ENCODE measurements around the gene BHLHE23. TPM values are rescaled to one million over a fixed set of nuclear protein-coding genes. Genes with fewer than 3 reads are reported as not detected.

Gene BHLHE23
- total RNA-seq, 1 donor from 2014 or later: not detected

DNA sequence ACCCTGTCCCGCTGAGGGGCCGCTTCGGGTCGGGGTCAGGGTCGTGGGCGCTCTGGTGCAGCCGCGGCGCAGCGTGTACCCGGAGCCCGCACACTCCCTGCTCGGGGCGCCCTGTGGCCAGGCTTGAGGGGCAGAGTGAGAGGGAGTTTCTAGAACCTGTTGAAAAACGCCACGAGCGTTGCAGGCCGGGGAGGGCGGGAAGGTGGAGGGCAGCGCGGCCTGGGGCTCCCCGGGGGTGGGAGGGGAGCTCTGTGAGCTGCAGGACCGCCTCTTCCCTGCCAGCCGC, 539 bp upstream of the BHLHE23 start:
- H3K4me1 Mint-ChIP-seq: peaks cover 9% of the 10 kb centered on the region
- no peaks in the 10 kb centered on the region for H3K9me3 Mint-ChIP-seq
- H3K4me3 Mint-ChIP-seq: no peak overlapping the region
- H3K27ac Mint-ChIP-seq (ENCODE audit: unreplicated experiment): no peak overlapping the region
- H3K27me3 Mint-ChIP-seq (ENCODE audit: low read depth): peaks cover 85% of the 10 kb centered on the region
- H3K36me3 Mint-ChIP-seq (ENCODE audit: low read depth): no peaks in the 10 kb centered on the region
- no peak for DNase-seq (ENCODE audit: low read depth, low spot score)
- TF ChIP-seq, protein P1, sequence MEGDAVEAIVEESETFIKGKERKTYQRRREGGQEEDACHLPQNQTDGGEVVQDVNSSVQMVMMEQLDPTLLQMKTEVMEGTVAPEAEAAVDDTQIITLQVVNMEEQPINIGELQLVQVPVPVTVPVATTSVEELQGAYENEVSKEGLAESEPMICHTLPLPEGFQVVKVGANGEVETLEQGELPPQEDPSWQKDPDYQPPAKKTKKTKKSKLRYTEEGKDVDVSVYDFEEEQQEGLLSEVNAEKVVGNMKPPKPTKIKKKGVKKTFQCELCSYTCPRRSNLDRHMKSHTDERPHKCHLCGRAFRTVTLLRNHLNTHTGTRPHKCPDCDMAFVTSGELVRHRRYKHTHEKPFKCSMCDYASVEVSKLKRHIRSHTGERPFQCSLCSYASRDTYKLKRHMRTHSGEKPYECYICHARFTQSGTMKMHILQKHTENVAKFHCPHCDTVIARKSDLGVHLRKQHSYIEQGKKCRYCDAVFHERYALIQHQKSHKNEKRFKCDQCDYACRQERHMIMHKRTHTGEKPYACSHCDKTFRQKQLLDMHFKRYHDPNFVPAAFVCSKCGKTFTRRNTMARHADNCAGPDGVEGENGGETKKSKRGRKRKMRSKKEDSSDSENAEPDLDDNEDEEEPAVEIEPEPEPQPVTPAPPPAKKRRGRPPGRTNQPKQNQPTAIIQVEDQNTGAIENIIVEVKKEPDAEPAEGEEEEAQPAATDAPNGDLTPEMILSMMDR (conservative IDR thresholded peaks at IDR 0.05): no peak

GRCh38 chr20:63005862-63006539, 763 bp downstream of the BHLHE23 start:
- TF ChIP-seq, protein P1 (conservative IDR thresholded peaks at IDR 0.05): no peak
- Mint-ChIP-seq H3K27ac (ENCODE audit: unreplicated experiment) (no peak overlapping the region), H3K36me3 (ENCODE audit: low read depth) (no peaks in the 10 kb centered on the region), H3K27me3 (ENCODE audit: low read depth) (peaks cover 88% of the 10 kb centered on the region), H3K4me1 (peaks cover 9% of the 10 kb centered on the region), H3K9me3 (no peaks in the 10 kb centered on the region), H3K4me3 (no peak overlapping the region)
- no peak for DNase-seq (ENCODE audit: low read depth, low spot score)

- Mint-ChIP-seq H3K4me1 (peaks cover 8% of the 10 kb centered on the region), H3K36me3 (ENCODE audit: low read depth) (no peaks in the 10 kb centered on the region), H3K27me3 (ENCODE audit: low read depth) (peaks cover 90% of the 10 kb centered on the region), H3K9me3 (no peaks in the 10 kb centered on the region), H3K27ac (ENCODE audit: unreplicated experiment) (no peak overlapping the region), H3K4me3 (no peak overlapping the region)
- no peak for DNase-seq (ENCODE audit: low read depth, low spot score)
- TF ChIP-seq, protein P1 (conservative IDR thresholded peaks at IDR 0.05): no peak
These were observed 1.4 kb downstream of the BHLHE23 start for GRCh38 chr20:63005365-63005861.

GRCh38 chr20:63004607-63005364, 2.0 kb downstream of the BHLHE23 start:
- Mint-ChIP-seq H3K4me3 (no peak overlapping the region), H3K36me3 (ENCODE audit: low read depth) (no peaks in the 10 kb centered on the region), H3K9me3 (no peaks in the 10 kb centered on the region), H3K27me3 (ENCODE audit: low read depth) (peaks cover 90% of the 10 kb centered on the region), H3K27ac (ENCODE audit: unreplicated experiment) (no peak overlapping the region), H3K4me1 (peaks cover 5% of the 10 kb centered on the region)
- TF ChIP-seq, protein P1 (conservative IDR thresholded peaks at IDR 0.05): no peak
- no peak for DNase-seq (ENCODE audit: low read depth, low spot score)

- H3K4me3 Mint-ChIP-seq: peak overlapping the region; percentile 51
These were observed 3.2 kb downstream of the BHLHE23 start for GRCh38 chr20:63003546-63003945.

More at GRCh38 chr20:63003546-63003945, 3.2 kb downstream of the BHLHE23 start:
- TF ChIP-seq, protein P1 (conservative IDR thresholded peaks at IDR 0.05): no peak
- H3K9me3 Mint-ChIP-seq: no peaks in the 10 kb centered on the region
- H3K4me1 Mint-ChIP-seq: peaks cover 5% of the 10 kb centered on the region
- H3K27me3 Mint-ChIP-seq (ENCODE audit: low read depth): peaks cover 89% of the 10 kb centered on the region
- DNase-seq (ENCODE audit: low read depth, low spot score): no peak
- no peaks in the 10 kb centered on the region for H3K36me3 Mint-ChIP-seq (ENCODE audit: low read depth)
- H3K27ac Mint-ChIP-seq (ENCODE audit: unreplicated experiment): no peak overlapping the region

Measured in neural crest cell (in vitro differentiated cells).